Esophagus muscularis mucosa (tissue), 4 donors: Measurements from ENCODE around the gene PHAF1.

Experiments used
- EP300 ChIP-seq: sonication (generic); formaldehyde crosslinking; IDR thresholded peaks from one replicate; pipeline ENCODE4 v1.6.1; 2017; ENCODE audit warnings: antibody characterized with exemption
- POLR2A ChIP-seq: fragments of 450-650 bp; IDR thresholded peaks from one replicate; pipeline ENCODE4 v1.6.1; 2017; ENCODE audit warnings: antibody characterized with exemption, moderate library complexity, mild to moderate bottlenecking, low read depth
- TF ChIP-seq, protein P1 (sequence below), 3 experiments: fragments of 200-600 bp in 2 of 3; fragments of 450-650 bp in 1 of 3; sonication (generic) in 2 of 3; IDR thresholded peaks; one replicate each; pipeline ENCODE4 v1.5.1; 2017 to 2019; ENCODE audit warnings: antibody characterized with exemption in 3 of 3, mild to moderate bottlenecking in 2 of 3, moderate library complexity in 1 of 3

- TF ChIP-seq, protein P1, sequence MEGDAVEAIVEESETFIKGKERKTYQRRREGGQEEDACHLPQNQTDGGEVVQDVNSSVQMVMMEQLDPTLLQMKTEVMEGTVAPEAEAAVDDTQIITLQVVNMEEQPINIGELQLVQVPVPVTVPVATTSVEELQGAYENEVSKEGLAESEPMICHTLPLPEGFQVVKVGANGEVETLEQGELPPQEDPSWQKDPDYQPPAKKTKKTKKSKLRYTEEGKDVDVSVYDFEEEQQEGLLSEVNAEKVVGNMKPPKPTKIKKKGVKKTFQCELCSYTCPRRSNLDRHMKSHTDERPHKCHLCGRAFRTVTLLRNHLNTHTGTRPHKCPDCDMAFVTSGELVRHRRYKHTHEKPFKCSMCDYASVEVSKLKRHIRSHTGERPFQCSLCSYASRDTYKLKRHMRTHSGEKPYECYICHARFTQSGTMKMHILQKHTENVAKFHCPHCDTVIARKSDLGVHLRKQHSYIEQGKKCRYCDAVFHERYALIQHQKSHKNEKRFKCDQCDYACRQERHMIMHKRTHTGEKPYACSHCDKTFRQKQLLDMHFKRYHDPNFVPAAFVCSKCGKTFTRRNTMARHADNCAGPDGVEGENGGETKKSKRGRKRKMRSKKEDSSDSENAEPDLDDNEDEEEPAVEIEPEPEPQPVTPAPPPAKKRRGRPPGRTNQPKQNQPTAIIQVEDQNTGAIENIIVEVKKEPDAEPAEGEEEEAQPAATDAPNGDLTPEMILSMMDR (IDR thresholded peaks at IDR 0.05) = no peak
- TF ChIP-seq EP300 (no peak), POLR2A (no peak)
These were observed 32.6 kb downstream of the PHAF1 start for GRCh38 chr16:67142342-67142741.
